ENCODE data around the gene NCF4. TPM values are rescaled to one million over a fixed set of nuclear protein-coding genes. Genes with fewer than 3 reads are reported as not detected.

Gene NCF4
- total and polyA plus RNA-seq, 9 of the 15 experiments (the other 6 are each of a cell fraction or from before 2014, with no cell fraction given), result 0.04 to 0.95 (median 0.33) TPM

DNA sequence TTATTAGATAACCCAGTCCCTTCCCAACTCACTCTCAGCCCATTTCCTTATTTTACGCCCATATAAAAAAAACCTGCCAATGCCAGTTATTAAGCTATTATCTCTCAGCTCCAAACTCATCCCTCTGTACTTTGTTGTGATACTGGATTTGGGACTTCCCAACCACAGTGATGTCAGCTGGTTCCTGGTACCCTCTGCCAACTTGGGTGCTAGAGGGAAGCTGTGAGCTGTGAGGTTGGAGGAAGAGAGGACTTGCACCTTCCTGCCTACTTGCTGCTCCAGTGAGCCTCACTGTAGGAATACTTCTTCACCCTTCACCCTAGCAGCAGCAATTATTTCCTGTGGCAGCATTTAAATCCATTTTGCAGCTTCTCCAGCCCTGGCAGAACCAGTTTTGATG is 33.5 kb downstream of the NCF4 start (continued):
- TF ChIP-seq, protein P1, sequence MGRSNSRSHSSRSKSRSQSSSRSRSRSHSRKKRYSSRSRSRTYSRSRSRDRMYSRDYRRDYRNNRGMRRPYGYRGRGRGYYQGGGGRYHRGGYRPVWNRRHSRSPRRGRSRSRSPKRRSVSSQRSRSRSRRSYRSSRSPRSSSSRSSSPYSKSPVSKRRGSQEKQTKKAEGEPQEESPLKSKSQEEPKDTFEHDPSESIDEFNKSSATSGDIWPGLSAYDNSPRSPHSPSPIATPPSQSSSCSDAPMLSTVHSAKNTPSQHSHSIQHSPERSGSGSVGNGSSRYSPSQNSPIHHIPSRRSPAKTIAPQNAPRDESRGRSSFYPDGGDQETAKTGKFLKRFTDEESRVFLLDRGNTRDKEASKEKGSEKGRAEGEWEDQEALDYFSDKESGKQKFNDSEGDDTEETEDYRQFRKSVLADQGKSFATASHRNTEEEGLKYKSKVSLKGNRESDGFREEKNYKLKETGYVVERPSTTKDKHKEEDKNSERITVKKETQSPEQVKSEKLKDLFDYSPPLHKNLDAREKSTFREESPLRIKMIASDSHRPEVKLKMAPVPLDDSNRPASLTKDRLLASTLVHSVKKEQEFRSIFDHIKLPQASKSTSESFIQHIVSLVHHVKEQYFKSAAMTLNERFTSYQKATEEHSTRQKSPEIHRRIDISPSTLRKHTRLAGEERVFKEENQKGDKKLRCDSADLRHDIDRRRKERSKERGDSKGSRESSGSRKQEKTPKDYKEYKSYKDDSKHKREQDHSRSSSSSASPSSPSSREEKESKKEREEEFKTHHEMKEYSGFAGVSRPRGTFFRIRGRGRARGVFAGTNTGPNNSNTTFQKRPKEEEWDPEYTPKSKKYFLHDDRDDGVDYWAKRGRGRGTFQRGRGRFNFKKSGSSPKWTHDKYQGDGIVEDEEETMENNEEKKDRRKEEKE (IDR thresholded peaks at IDR 0.05; ENCODE audit: borderline replicate concordance in 1 of 2, control insufficient read depth in 1 of 2, low read depth in 2 of 2, low read length in 1 of 2), result no peak
- no peak for TF ChIP-seq EWSR1 (IDR thresholded peaks at IDR 0.05; ENCODE audit: borderline replicate concordance, low read depth, partially characterized antibody)

DNA sequence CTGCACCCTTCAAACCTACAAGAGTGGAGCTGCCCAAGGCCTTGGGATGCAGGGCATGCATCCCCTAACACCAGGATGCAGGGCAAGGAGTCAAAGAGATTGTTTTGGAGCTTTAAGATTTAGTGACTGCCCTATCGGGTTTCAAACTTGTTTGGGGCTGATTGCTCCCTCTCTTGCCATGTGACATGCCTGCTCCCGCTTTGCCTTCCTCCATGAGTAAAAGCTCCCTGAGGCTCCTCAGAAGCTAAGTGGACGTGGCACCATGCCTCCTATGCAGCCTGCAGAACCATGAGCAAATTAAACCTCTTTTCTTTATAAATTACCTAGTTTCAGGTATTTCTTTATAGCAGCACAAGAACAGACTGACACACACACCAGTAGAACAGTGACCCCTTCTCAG is 36.8 kb downstream of the NCF4 start:
- POLR2A ChIA-PET, result no interaction called here
- no peak for ATAC-seq
- no peak overlapping the region for H2AFZ ChIP-seq (ENCODE audit: low read depth, low read length)
- no peak for TF ChIP-seq KAT7 (CRISPR knock-in tag; IDR thresholded peaks at IDR 0.05; ENCODE audit: borderline replicate concordance)
- no peak for TF ChIP-seq NR1H2 (CRISPR knock-in tag; IDR thresholded peaks at IDR 0.05)
- no peak for TF ChIP-seq GABPA (tag; conservative IDR thresholded peaks at IDR 0.05; ENCODE audit: low read depth)
- TF ChIP-seq, protein P2, sequence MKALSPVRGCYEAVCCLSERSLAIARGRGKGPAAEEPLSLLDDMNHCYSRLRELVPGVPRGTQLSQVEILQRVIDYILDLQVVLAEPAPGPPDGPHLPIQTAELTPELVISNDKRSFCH (CRISPR knock-in tag; IDR thresholded peaks at IDR 0.05), result no peak
- TF ChIP-seq, protein P2 (tag; IDR thresholded peaks at IDR 0.05), result no peak
- no peak for TF ChIP-seq TAL1 (IDR thresholded peaks at IDR 0.05)
- TF ChIP-seq, protein P3, sequence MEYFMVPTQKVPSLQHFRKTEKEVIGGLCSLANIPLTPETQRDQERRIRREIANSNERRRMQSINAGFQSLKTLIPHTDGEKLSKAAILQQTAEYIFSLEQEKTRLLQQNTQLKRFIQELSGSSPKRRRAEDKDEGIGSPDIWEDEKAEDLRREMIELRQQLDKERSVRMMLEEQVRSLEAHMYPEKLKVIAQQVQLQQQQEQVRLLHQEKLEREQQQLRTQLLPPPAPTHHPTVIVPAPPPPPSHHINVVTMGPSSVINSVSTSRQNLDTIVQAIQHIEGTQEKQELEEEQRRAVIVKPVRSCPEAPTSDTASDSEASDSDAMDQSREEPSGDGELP (CRISPR knock-in tag; IDR thresholded peaks at IDR 0.05; ENCODE audit: borderline replicate concordance), result no peak
- TF ChIP-seq GTF2A2 (tag; IDR thresholded peaks at IDR 0.05), result no peak
- TF ChIP-seq HEY1 (CRISPR knock-in tag; IDR thresholded peaks at IDR 0.05; ENCODE audit: borderline replicate concordance), result no peak
- no peak for TF ChIP-seq TEAD2 (tag; IDR thresholded peaks at IDR 0.05)
- TF ChIP-seq RAD21 (CRISPR knock-in tag; conservative IDR thresholded peaks at IDR 0.05 in 1 of 2, IDR thresholded peaks at IDR 0.05 in 1 of 2), result no peak
- TF ChIP-seq, protein P4, sequence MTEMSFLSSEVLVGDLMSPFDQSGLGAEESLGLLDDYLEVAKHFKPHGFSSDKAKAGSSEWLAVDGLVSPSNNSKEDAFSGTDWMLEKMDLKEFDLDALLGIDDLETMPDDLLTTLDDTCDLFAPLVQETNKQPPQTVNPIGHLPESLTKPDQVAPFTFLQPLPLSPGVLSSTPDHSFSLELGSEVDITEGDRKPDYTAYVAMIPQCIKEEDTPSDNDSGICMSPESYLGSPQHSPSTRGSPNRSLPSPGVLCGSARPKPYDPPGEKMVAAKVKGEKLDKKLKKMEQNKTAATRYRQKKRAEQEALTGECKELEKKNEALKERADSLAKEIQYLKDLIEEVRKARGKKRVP (CRISPR knock-in tag; IDR thresholded peaks at IDR 0.05), result no peak
- no peak for TF ChIP-seq HNRNPH1 (optimal IDR thresholded peaks at IDR 0.05; ENCODE audit: low read depth, low read length)
- TF ChIP-seq PTRF (tag; IDR thresholded peaks at IDR 0.05), result no peak

More for the DNA sequence above, 36.8 kb downstream of the NCF4 start:
- intact Hi-C loops (cut with micrococcal nuclease), result no loop called here
- BruUV-seq (replicated peaks), result no TSS peak
- no peak overlapping the region for H3K9ac ChIP-seq (ENCODE audit: insufficient read depth in 1 of 2, low read depth in 2 of 2, low read length in 2 of 2)
- H3K4me2 ChIP-seq (ENCODE audit: insufficient read depth, low read length), result no peak overlapping the region
- H3K36me3 ChIP-seq (ENCODE audit: control insufficient read depth, insufficient read depth, low read length), result no peaks in the 10 kb centered on the region
- no peaks in the 10 kb centered on the region for H3K9me1 ChIP-seq (ENCODE audit: control insufficient read depth, insufficient read depth, low read length)
- no peaks in the 10 kb centered on the region for H3K79me2 ChIP-seq (ENCODE audit: control insufficient read depth, insufficient read depth, low read length)
- no peak overlapping the region for H3K27ac ChIP-seq (ENCODE audit: extremely low read depth, low read depth, low read length)
- in situ Hi-C loops (cut with MboI), result no loop called here
- CTCF ChIA-PET (ENCODE audit: low intra/inter-chr PET ratio), result no interaction called here
- H3K9me3 ChIP-seq (replicated peaks; ENCODE audit: control insufficient read depth, insufficient read depth, low read depth, low read length), result no peaks in the 10 kb centered on the region
- peaks cover 0 to 9% of the 10 kb centered on the region in 2 experiments; a peak in 2 of 5 replicates for H3K27me3 ChIP-seq (ENCODE audit: control insufficient read depth in 2 of 2, insufficient read depth in 2 of 2, low read length in 2 of 2)
- 0% methylated on average over 3 of the region's 3 CpGs for WGBS (ENCODE audit: insufficient coverage, low coverage, missing lambda C conversion rate)
- H3K4me1 ChIP-seq (replicated peaks in 1 of 2; ENCODE audit: control insufficient read depth in 2 of 2, insufficient read depth in 2 of 2, low read length in 2 of 2), result peaks cover 0 to 5% of the 10 kb centered on the region in 2 experiments; a peak in 1 of 5 replicates
- FAIRE-seq (no peak), DNase-seq (ENCODE audit: extremely low read depth in 1 of 4, low spot score in 3 of 4) (no peak)
- H4K20me1 ChIP-seq (replicated peaks; ENCODE audit: control insufficient read depth, insufficient read depth, low read length), result no peaks in the 10 kb centered on the region
- H3K4me3 ChIP-seq, result no peak overlapping the region

Data from K562 (cell line).